Activated CD8-positive, alpha-beta memory T cell treated with anti-CD3 and anti-CD28 coated beads, Interleukin-2, amount 50 U/mL, for 4 hours (primary cell): Measurements from ENCODE around the gene CIAO2A.

Source experiments
- DNase-seq: peaks from one replicate; pipeline ENCODE4 v3.0.0-alpha.2; 2020

CIAO2A gene

DNA sequence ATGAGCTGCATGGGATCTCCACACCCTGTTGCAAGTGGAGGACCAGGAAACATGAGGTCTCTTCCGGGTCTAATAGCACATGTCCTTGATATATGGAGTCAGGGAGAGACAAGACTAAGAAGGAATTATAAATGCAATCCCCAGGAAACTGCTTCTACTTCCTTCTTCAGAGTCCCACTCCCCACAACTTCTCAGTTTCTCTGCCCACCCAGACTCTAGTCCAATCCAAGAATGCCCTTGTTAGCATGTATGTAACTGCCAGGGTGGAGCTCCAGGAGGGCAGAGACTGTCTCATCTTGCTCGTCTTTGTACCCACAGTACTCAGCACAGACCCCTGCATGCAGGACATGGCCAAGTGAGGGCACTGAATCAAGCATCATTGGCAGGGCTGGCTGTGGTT lies 55.7 kb downstream of the CIAO2A start:
- DNase-seq = no peak

GRCh38 chr15:64037116-64037515 lies 56.5 kb downstream of the CIAO2A start:
- DNase-seq = no peak

DNA sequence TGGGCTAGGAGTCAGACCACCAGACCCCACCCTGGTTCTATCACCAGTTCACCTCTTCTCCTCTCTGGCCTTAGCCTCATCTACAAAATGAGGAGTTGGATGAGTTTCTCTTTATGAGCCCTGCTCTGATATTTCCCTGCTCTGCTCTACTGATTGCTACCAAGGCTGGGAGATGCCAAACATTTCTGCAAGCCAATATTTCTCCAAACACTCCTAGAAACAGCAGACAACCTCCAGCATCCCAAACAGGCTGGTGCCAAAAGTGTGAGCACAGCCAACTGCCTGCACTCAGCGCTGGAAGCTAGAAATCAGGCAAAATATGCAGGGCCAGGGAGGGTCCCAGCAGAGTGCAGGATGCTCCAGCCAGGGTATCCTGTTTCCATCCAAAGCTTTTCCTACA lies 58.1 kb downstream of the CIAO2A start:
- no peak for DNase-seq

- no peak for DNase-seq
Measured at GRCh38 chr15:64034519-64034918, 59.1 kb downstream of the CIAO2A start.

- DNase-seq = no peak
Measured at GRCh38 chr15:64032329-64032728, 61.3 kb downstream of the CIAO2A start.

DNA sequence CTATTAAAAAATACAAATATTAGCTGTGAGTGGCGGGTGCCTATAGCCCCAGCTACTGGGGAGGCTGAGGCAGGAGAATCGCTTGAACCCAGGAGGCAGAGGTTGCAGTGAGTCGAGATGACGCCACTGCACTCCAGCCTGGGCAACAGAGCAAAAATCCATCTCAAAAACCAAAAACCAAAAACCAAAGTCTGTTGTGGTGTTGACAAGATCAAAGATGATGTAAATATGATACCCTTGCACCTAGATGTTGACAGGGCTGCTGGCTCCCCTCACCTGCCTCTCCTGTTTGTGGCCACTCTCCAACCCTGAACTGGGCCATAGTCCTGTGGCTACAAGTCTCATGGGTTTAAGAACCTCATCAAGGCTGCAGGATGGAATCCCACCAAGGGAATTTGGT lies 63.5 kb downstream of the CIAO2A start:
- DNase-seq = no peak

DNA sequence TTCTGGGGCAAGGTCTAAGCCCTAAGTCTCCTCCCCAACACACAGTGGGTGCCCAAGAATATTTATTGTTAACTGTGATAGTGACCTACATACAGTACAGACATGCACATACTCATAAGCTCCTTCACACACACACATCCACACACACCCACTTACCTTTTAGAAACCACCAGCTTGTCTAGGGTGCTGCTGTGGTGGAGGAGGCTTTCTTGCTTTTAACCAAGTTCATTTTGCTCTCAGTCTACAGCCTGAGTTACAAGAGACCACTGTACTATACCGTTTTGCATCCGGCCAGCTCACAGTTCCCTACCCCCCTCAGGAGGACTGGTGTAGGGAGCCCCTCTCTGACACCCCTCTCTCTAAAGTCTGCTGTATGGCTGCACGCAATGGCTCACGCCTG lies 64.0 kb downstream of the CIAO2A start:
- no peak for DNase-seq

DNA sequence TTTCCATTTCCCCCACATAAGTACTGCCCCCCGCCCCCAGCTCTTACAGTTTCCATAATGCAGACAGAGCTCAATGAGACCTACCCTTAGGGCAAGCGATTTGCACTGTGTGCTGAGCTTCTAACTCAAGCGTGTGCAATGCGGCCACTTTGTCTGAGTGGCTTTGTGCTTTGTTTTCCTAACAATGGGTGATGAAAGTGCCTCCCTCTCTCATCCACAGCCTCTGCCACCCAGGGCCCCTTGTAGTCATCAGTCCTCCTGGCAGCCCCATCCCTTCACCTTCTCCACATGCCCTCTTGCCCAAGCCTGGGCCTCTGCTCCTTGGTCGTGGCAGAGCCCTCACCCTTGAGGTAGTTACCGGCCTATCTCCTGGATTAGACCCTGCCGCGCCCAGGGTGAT lies 64.5 kb downstream of the CIAO2A start:
- no peak for DNase-seq

DNA sequence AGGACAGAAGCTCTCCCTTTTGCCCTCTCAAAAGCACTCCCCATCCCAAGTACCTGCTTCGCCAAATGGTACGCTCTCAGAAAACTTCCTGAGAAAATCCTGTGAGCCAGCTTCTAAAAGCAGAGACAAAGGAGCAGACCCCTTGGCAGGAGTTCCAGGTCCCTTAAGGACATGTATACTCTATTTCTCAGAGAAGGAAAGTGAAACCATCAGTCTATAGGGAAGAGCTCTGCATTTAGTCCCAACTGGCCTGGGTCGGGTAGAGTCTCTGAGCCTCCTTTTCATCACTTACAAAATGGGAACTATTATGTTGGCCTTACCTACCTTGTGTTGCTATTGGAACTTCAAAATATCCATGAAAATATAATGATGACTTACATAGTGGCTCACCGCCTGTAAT lies 67.0 kb downstream of the CIAO2A start:
- DNase-seq = no peak

DNA sequence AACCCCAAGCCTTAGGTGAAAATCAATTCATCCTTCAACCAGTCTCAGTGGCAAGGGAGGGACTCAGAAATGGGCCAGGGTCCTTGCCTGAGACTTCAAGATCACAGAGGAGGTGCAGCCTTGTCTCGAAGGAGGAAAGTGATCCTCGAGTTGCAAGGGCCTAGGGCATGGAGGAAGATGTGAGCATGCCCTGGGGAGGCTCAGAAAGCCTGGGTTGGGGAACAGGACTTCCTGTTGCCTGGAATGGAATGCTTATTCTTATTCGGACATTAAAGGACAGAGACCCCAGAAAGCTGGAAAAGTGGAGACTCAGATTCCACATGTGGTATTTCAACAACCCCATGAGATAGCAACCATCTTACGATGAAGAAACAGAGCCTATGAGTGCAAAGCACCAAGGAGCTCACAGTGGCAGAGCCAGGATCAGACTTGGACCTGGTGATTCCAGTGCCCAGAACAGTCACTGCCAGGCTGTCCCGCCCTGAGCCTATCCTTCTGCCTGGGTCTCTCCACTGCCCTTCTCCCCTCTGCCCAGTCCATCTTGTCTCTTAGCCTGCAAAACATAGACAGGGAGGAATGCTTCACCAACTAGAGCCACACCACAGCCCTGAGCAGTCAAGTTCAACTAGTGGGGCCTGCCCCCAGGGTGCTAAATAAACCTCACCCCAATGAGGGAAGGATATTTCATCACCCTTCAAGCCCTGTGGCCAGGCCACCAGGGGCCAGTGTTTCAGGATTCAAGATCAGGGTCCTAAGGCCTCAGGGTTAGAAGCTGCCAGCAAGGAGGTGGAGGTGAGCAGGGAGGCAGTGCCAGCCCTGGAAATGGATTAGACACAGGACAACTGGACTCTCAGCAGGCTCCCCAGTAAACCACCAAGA lies 69.2 kb downstream of the CIAO2A start:
- DNase-seq = no peak

DNA sequence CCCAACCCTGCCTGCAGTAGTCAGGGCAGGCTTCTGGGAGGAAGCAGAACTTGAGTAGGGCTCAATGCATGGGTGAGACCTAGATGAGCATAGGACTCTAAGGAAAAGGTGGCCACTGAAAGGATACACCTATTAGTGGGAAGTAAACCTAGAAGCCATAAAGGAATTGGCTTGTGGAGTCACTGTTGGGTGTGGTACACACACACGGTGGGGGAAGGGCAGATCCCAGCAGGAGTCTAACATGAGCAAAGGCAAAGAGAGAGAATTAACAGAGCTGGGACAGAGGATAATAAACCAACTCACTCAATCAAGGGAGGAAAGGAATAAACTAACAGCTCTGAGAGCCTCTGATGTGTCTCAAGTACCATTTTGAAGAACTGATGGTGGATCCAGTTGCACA lies 70.4 kb downstream of the CIAO2A start:
- no peak for DNase-seq

GRCh38 chr15:64022571-64022970 lies 71.1 kb downstream of the CIAO2A start:
- no peak for DNase-seq
